Measurements from ENCODE around the gene LRRC74A. TPM values are rescaled to one million over a fixed set of nuclear protein-coding genes. Genes with fewer than 3 reads are reported as not detected.

LRRC74A gene
- total RNA-seq, 1 donor from 2014 or later = not detected

DNA sequence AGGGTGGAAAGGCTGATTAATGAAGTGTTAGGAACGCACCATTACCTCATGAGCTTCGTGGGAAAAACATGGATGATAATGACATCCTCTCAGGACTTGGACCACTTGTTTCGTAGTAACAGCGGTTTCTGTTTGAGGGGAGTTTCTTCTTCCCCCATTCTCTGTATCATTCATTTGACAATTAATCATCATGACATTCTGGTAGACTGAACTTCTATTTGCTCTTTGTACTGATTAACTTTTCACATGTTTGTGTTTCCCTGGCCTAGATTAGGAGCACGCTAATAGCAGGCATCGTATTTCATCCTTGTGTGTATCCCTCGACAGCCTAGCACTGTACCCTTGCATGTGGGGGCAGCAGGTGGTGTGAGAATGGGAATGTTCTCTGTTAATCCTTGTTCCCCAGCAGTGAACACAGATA, 8.0 kb downstream of the LRRC74A start:
- intact Hi-C loops (cut with DNase I) = no loop called here
- DNase-seq (ENCODE audit: missing footprints) = no peak
- ATAC-seq = no peak

DNA sequence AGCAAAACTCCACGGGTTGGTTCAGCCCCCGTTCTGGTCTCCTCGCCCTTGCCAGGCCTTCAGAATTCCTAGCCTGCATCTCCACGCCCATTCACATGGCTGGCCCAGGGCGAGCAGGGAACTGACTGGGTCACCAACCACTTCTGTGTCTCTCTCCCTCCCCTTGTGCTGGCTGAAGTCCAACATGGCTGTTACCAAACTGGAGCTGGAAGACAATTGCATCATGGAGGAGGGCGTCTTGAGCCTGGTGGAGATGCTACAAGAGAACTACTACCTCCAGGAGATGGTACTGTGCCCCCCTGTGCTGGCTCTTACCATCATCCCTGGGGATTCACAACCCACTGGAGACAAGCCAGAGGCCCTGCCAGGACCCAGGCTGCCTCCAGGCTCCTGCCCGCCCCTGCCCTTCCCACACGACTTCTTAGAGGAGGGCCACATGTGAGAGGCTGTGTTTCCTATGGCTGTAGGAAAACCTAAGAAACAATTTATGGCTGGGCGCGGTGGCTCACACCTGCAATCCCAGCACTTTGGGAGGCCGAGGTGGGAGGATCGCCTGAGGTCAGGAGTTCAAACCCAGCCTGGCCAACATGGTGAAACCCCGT, 9.9 kb downstream of the LRRC74A start:
- ATAC-seq (no peak), DNase-seq (ENCODE audit: missing footprints) (no peak)
- intact Hi-C loops (cut with DNase I) = no loop called here

DNA sequence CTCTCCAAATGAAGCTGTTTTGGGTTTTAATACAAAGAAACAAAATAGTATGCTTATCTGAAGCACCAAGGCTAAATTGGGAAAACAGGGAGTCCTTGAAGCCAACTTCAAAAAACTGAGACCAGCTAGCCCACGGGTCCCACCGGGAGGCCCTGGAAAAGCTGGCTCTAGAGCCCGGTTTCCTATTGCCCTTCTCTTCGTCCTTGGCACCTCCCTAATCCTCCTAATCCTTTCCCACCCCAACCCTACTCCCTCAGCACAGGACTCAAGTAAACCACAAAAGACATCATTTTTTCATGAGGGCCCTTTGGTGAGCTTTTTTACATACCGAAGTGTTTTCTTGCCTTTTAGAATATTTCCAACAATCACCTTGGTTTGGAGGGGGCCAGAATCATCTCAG, 11.3 kb downstream of the LRRC74A start:
- no peak for DNase-seq (ENCODE audit: missing footprints)
- ATAC-seq = no peak
- intact Hi-C loops (cut with DNase I) = no loop called here

DNA sequence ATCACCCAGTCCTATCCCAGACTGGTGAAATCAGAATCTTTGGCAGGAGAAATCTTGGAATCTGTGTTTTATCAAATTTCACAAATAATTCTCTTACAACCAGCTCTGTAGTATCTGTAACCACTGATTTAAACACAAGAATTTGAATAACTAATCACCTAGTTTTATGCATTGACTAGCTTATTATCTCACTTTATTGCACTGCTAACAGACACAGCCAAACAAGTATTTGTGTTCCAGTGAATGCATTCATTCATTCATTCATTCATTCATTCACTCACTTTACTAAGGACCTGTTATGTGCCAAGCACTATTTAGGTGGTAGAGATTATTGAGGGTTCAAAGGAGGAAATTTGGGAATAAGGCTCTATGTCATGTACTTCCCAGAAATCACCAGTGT, 16.2 kb downstream of the LRRC74A start:
- intact Hi-C loops (cut with DNase I) = no loop called here
- no peak for ATAC-seq
- DNase-seq (ENCODE audit: missing footprints) = no peak

DNA sequence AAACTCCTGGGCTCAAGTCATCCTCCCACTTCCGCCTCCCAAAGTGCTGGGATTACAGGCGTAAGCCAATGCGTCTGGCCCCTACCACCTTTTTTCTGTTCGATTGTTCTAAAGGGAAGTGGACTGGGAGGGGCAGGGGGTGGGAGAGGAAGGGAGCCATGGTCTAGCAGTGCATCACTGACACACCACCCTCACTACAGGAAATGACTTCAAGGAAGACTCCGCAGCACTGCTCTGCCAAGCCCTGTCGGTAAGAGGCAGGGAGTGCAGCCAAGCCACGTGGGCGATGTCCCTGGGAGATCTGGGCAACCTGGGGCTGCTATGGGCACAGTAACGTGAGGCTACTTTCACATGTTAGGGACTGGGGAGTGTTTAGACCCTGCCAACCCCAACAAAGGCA, 18.0 kb downstream of the LRRC74A start:
- ATAC-seq (peak; percentile 85), DNase-seq (ENCODE audit: missing footprints) (peak; percentile 83)
- intact Hi-C loops (cut with DNase I) = no loop called here

DNA sequence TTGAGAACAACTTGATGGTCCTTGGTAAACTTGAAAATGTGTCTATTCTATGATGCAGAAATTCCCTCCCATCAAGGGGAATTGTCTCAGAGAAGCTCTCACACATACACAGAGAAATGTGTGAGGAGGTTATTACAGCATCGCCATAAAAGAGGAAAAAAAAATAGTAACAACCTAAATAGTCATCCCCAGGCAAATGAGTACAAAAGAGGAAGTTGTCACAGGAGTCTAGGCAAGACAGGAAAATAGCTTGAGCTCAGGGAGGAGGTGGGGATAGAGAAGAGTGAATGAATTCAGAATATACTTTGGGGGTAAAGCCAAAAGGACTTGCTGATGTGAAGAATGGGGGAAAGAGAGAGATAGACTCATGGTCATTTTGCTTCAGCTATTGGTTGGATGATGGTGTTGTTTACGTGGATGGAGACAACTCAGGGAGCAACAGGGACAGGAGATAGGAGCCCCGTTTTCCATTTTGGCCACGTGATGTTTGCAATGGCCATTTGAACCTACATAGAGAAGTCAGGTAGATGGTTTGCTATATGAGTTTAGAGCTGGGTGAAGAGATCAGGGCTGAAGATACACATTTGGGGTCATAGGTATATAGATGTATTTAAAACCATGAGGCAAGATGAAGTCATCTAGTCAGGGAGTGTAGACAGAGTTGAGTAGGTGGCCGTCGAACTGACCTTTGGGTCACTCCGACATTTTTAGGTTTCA, 20.3 kb downstream of the LRRC74A start:
- ATAC-seq (no peak), DNase-seq (ENCODE audit: missing footprints) (no peak)
- intact Hi-C loops (cut with DNase I) = no loop called here

DNA sequence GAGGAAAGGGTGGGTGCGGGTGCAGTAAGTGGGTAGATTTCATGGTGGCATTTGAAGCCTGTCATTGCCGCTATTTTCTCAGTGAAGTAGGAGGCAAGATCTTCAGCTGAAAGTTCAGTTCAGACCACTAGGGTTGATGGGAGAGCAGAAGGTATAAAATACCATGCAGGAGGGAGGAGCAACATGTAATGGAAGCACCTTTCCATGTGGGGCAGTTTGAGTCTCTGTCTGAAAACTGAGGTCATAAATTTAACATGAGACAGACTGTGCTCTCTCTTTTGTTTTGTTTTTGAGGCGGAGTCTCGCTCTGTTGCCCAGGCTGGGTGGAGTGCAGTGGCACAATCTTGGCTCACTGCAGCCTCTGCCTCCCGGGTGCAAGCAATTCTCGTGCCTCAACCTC, 22.7 kb downstream of the LRRC74A start:
- intact Hi-C loops (cut with DNase I) = no loop called here
- no peak for ATAC-seq
- DNase-seq (ENCODE audit: missing footprints) = no peak

DNA sequence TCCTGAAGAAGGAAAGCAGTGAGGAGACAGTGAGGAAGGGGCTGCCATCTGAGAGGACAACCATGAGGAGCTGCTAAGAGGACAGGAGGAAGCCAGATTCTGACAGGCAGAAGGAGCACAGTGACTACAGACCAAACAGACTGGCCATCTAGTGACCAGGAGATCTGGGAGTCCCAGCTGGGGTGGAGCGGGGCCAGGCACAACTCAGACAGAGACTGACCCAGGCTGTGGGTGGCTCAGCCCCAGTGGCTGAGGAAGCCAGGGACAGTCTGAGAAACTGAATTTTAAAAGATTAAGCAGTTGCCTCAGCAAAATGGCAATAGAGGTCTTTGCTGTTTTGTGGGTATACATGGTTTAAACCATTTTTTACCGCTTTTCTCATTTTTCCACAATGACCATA, 28.9 kb downstream of the LRRC74A start:
- intact Hi-C loops (cut with DNase I) = no loop called here
- no peak for ATAC-seq
- DNase-seq (ENCODE audit: missing footprints) = no peak

DNA sequence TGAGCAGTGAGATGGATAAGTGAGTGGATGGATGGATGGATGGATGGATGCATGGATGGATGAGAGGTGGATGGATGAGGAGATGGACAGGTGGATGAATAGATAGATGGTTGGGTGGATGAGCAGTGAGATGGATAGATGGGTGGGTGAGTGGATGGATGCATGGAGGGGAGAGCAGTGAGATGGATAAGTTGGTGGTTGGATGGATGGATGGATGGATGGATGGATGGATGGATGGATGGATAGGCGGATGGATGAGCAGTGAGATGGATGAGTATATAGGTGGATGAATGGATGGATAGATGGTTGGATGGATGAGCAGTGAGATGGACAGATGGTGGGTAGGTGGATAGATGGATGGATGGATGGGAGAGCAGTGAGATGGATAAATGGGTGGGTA, 30.6 kb downstream of the LRRC74A start:
- DNase-seq (ENCODE audit: missing footprints) (no peak), ATAC-seq (no peak)
- intact Hi-C loops (cut with DNase I) = no loop called here

DNA sequence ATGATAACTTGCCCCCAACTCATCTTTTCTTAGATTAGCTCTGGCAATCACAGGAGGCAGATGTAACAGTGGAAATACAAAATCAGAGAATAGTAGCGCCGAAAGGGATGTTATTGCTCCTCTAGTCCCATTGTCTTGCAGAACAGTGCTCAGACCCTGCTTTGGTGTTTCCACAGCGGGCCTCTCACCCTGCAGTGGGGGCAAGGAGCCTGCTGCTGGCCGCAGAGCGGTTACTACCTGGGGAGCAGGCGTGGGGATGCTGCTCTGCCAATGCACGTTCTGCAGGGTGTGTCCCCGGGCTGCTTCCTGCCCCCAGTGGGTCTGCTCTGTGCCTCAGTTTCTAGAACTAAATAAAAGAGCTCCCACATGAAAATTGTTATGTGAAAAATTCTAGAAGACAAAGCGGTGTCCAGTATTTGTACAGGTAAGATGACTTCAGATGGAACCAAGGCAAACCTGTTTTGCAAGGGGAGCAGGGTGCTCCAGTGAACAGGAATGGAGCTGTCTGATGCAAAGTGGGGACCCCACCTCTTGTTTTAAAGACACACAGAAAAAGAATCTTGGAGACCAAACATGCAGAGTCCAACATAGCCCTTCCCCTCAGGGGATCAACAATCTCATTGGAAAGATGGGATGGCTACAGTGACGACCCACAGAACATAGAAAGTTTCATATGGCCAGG, 35.5 kb downstream of the LRRC74A start:
- DNase-seq (ENCODE audit: missing footprints) = no peak
- intact Hi-C loops (cut with DNase I) = loop anchor here (5.0 kb wide), 1 partner anchor 49 kb away; the partner anchor contains the start of gene ANGEL1
- ATAC-seq = no peak

DNA sequence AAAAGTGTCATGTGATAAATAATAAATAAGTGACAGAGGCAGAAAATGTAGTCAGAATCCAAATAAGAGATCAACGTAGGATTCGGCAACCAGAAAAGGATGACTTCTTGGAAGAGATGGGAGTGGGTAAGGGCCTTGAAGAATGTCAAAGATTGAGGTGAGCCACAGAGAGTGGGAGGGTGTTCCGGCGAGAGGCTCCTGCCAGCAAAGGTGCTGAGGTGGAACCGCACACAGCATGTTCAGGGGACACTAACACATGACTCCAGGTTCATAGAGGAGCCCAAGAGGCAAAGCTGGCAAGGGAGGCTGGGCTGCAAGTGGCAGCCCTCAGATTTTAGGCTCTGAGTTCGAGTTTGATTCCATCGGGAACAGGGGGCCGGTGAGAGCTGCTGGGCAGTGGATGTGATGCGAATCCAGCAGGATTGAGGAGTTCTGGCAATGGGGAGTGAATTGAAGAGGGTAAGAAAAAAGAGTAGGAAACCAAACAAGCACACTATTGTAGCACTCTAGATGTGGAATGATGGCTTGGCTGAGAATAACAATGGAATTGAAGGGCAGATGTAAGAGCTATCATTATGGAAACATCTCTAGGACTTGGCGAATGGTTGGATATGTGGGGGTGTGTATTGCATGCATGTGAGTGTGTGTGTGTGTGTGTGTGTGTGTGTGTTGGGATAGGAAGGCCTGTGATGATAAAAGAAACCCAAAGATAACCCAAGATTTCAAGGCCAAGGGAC, 36.5 kb downstream of the LRRC74A start:
- ATAC-seq (no peak), DNase-seq (ENCODE audit: missing footprints) (no peak)
- intact Hi-C loops (cut with DNase I) = loop anchor here (5.0 kb wide), 1 partner anchor 50 kb away; the partner anchor contains the start of gene ANGEL1

DNA sequence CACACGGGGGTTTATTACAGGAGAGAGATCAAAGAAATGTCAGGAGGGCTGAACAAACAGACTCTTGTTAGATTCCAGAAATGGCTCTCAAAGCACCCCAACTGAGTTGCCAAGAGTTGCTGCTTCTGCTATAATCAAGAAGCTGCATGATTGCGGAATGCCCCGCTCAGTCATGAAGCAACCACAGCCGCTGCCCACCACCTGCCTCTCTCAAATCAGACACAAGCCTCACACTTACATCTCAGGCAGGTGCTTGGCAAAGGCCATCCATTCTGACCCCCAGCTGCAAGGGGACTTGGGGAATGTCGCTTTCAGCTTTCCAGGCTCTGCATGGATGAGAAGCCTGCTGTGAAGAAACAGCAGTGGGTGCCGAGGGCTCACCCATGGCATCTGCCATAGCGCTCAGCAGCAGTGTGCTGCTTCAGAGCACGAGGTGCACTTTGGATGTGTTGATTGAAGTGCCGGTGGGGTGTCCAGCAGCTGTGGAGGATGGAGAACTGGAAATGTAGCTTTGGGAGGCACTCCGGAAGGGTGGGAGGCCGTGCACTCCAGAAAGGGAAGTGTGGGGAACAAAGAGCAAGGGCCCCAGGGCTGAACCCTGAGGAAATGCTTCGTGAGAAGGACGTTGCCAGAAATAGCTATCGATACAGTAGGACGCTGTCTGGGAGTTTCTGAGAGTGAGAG, 37.7 kb downstream of the LRRC74A start:
- DNase-seq (ENCODE audit: missing footprints) (peak; percentile 86), ATAC-seq (peak; percentile 79)
- intact Hi-C loops (cut with DNase I) = loop anchor here (5.0 kb wide), 1 partner anchor 52 kb away; the partner anchor contains the start of gene ANGEL1

DNA sequence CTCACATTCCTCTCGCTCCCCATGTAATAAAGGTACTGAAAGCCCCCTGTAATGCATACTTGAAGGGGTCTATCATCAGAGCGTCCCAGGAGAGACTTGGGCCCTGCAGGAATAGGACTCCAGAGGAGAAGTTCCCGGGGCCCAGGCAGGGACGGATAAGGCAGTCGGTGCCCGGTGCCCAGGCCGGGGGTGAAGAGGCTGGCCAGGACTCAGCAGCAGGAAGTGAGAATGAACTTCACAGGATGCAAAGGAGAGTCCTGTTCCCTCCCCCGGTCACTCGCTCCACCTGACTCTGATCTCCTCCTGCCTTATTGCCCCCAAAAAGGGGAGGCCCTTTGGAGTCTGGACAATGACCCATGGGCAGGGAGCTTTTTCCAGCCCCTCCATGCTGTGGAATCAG, 40.2 kb downstream of the LRRC74A start:
- DNase-seq (ENCODE audit: missing footprints) (no peak), ATAC-seq (no peak)
- intact Hi-C loops (cut with DNase I) = no loop called here

DNA sequence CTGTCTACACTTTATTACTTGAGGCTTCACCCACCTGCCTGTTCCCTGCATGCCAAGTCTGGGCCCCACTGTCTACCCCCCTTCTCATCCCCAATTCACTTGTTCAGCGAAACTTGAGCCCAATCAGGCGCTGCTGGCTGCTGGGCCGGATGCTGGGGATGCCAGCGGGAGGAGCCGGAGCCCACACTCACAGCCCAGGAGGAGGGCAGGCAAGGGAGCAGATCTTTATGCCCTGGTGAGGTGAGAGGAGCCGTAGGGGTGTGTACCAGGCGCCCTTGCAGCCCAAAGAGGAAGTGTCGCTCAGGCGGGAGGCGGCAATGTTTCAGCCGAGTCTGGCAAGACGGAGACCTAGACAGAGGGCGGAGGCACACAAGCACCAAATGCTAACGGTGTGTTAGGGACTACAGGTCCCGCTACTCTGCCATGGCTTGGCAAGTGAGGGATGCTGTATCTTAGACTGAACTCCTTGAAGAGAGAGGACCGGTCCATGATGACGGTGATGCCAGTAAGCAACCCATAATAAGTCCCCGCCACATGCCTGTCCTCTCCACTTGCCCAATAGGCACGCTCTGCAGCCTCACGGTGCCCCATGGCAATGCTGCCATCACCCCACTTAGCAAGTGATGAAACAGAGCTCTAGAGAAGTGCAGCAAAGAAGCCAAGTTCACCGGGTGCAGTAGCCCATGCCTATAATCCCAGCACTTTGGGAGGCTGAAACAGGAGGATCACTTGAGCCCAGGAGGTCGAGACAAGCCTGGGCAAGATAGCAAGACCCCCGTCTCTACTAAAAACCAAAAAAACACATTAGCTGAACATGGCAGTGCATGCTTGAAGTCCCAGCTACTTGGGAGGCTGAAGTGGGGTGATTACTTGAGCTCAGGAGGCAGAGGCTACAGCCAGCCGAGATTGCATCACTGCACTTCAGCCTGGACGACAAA, 41.6 kb downstream of the LRRC74A start:
- DNase-seq (ENCODE audit: missing footprints) (peak; percentile 86), ATAC-seq (no peak)
- intact Hi-C loops (cut with DNase I) = no loop called here

DNA sequence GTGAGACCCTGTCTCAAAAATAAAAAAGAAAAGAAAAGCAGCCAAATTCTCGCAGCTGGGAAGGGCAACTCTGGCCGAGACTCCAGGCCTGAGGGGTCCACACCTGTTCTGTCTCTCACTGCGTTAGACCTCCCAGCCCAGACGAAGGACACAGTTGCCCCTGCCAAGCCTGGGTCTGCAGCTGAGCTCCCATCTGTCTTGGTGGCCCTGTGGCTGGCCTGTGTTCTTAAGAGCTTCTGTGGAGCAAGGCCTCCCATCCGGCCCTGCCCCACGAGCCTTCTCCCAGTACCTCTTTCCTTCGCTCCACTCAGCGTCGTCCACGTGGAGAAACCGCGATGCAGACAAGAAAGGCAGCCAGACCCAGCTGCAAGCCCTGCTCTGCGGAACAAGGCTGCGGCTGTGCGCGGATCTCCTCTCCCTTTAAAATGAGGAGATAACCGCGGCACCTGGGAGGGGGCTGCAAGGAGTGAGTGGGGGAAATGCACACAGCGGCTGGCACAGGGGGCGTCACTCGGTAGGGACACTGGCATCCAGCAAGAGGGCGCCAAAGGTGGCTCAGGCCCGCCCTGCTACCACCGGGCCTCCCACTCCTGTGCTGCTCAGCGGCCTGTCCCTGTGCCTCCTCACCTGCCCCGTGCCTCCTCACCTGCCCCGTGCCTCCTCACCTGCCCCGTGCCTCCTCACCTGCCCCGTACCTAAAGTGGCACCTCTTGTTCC, 42.4 kb downstream of the LRRC74A start:
- ATAC-seq = no peak
- intact Hi-C loops (cut with DNase I) = no loop called here
- DNase-seq (ENCODE audit: missing footprints) = no peak

DNA sequence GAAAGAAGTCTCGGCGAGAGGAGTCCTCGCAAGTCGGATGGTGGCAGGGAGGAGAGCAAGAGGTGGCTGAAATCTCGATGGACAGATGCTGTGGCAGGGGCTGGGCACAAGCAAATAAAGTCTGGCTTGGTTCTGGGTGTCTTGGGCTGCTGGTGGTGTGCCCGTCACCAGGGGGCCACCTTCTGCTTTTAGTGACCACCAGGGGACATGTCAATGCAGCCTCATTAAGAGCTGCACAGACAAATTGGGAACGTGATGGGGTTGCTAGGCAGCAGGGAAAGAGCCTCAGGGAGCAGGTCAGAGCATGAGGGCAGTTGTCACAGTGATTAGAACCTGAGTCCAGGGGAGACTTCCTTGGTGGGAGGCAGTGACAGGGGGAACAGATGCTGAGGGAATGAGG, 44.0 kb downstream of the LRRC74A start:
- DNase-seq (ENCODE audit: missing footprints) (no peak), ATAC-seq (no peak)
- intact Hi-C loops (cut with DNase I) = loop anchor here (5.0 to 10.0 kb wide), 2 partner anchors 182 to 685 kb away; no protein-coding TSS in a partner anchor

DNA sequence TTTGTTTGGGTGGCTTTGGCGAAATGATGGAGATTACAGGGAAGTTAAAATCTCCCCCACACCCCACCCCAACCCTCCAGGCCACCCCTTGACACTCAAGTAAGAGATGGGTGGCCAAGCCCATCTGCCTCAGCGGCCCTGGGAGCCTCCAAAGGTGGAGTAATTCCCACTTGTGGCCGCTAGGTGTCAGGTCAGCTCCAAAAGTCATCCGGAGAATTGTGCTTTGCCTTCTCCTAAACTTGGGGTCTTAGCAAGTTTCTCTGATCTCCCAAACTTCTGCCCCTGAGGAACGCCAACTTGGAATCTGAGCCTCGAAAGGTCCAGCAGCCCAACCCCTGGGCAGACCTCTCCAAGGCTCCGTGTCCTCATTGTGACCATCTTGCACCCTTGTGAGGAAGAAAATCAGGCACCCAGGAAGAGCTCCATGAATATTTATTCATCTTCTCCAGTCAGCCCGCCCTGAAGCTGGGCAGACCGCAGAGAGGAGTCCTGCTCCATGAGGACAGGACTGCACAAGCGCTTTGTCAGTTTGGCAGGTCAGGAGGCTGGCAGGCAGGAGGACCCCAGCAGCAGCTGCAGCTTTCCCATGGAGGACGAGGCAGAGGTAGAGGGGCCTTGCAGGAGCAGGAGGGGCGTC, 46.7 kb downstream of the LRRC74A start:
- DNase-seq (ENCODE audit: missing footprints) = no peak
- intact Hi-C loops (cut with DNase I) = loop anchor here (5.0 to 10.0 kb wide), 2 partner anchors 179 to 682 kb away; no protein-coding TSS in a partner anchor
- no peak for ATAC-seq

Data from Right ventricle myocardium inferior (tissue), 1 donor.